ENCODE measurements around the gene C16orf87.

DNA sequence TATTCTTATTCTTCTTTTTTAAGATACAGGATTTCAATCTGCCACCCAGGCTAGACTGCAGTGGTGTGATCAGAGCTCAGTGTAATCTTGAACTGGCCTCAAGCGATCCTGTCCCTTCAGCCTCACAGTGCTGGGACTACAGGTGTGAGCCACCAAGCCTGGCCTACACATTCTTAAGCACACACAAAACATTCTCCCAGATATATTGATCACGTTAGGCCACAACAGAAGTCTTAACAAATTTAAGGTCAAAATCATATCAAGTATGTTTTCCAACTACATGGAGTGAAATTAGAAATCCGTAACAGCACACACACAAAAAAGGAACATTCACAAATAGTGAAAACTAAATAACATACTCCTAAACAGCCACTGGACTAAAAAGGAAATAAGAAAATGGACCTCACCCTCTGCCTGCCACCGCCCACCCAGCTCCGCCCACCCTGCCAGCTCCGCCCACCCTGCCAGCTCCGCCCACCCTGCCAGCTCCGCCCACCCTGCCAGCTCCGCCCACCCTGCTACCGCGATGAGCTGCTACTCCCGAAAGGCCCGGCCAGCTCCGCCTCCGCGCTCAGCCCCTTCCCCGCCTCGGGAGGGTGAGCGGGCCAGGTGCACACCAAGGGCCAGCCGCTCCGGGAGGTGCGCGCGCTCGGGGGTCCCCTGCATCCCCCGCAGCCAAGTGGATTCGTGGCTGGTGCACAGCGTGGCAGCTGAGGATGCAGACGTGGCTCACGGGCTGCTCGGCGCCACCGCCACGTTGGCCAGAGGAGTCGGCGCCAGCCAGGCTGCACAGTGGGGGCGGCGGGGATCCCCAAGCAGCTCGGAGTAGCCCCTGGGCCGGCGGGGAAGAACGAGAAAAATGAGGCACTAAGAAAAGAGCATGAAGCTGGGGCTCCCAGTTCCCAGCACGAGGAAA lies 41.2 kb downstream of the C16orf87 start:
- TF ChIP-seq CTCF (IDR thresholded peaks at IDR 0.05; ENCODE audit: low read depth, low read length, poor library complexity, severe bottlenecking): no peak
- TF ChIP-seq EZH2phosphoT487 (IDR thresholded peaks at IDR 0.05; ENCODE audit: borderline replicate concordance, low read length): no peak

Measured in DOHH2 (cell line).